ENCODE measurements around the gene NKAIN2.
"Not testable (repeated sequence)": the region's sequence is repeated elsewhere in the genome, so short reads cannot be mapped to it uniquely, and the experiment has no call there.

Gene NKAIN2

GRCh38 chr6:124694139-124694705 is 890.6 kb downstream of the NKAIN2 start:
- DNase-seq (ENCODE audit: low read depth) = no peak

GRCh38 chr6:124699038-124699437 is 895.4 kb downstream of the NKAIN2 start:
- no peak for DNase-seq (ENCODE audit: low read depth)

GRCh38 chr6:124703541-124703940 is 899.9 kb downstream of the NKAIN2 start:
- DNase-seq (ENCODE audit: low read depth) = no peak

GRCh38 chr6:124712532-124712931 is 908.9 kb downstream of the NKAIN2 start:
- DNase-seq (ENCODE audit: low read depth) = not testable (repeated sequence)

GRCh38 chr6:124714728-124715127 is 911.1 kb downstream of the NKAIN2 start:
- DNase-seq (ENCODE audit: low read depth) = no peak

DNA sequence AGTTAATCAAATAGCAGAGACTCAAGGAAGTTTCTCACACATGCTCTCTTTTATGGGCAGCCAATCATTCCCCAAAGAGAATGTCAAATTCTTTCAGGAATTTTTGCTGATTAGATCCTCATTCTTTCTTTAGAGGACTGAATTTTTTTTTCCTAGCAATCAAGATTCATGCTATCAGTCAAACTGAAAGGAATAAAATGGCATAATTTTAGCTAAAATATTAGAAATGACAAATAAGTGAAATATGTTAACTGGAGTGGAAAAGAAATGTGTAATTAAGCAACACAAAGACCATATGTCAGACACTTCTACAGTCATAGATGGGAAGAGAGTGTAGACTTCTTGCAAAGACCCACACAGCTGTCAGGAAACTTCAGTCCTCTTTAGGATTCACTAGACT is 916.2 kb downstream of the NKAIN2 start:
- DNase-seq (ENCODE audit: low read depth) = no peak

DNA sequence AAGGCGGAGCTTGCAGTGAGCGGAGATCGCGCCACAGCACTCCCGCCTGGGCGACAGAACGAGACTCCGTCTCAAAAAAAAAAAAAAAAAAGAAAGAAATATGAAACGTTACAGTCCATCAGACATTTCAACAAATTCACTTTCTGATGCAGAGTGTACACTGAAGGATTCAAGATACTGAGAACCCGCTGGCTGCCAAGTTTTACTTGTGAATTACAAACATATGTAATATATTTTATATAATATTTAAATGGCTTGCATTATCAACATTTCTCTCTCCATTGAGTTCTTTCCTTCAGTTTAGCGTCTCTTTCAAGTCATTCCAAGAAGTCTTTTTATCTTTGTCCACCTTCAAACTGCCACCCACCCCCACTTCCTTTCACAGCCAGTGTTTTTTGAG is 917.7 kb downstream of the NKAIN2 start:
- DNase-seq (ENCODE audit: low read depth) = no peak

- DNase-seq (ENCODE audit: low read depth) = no peak
These were observed 918.6 kb downstream of the NKAIN2 start for GRCh38 chr6:124722141-124722878.

DNA sequence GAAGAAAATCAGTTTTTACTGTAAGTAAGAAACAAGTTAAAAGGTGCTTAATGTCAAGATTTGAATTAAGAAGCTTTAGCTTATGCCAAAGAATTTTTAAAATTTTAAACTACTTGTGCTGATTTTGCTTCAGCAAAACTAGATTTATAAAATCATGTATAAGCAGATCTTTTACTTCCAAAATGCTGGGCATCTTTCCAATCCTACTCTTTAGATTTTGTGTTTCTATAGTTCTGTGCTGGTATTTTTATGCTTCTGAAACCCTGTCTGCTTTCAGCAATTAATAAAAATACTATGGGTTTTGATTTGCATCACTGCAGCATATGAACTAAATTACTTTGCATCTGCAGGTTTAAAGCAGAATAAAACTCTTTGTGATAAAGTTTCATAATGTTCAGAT is 920.0 kb downstream of the NKAIN2 start:
- no peak for DNase-seq (ENCODE audit: low read depth)

- DNase-seq (ENCODE audit: low read depth) = not testable (repeated sequence)
These were observed 934.1 kb downstream of the NKAIN2 start for GRCh38 chr6:124737804-124738203.

DNA sequence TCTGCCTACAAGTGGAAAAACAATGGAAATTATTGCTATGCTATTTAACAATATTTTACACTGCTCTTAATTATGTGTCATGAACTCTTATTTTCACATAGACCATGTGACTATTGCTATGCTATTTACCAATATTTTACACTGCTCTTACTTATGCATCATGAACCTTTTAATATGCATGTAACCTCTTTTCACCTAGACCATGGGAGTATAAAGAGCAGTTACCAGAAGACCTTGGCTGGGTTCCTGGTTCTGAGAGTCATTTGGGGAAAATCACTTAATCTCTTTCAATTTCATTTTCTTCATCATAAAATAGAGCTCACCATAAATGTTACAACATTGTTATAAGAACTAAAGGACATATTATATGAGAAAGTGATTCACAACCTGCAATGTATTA is 934.8 kb downstream of the NKAIN2 start:
- no peak for DNase-seq (ENCODE audit: low read depth)

GRCh38 chr6:124741341-124741740 is 937.7 kb downstream of the NKAIN2 start:
- DNase-seq (ENCODE audit: low read depth) = no peak

DNA sequence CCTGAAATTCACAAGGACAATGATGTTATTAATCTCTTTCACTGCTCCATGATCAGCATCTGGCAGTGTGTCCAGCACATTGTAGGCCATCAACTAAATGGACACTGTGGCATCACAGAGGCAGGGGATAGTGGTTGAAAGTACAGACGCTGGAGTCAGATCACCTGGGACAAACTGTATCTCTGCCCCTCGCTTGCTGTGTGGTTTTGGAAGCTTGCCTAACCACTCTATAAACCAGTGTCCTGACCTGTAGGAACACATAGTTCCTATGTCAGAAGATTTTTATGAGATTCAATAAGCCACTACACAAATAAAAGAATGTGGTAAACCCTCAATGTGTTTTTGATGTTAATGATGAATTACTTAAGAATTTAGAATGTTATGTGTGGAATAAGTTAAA is 939.3 kb downstream of the NKAIN2 start:
- no peak for DNase-seq (ENCODE audit: low read depth)

DNA sequence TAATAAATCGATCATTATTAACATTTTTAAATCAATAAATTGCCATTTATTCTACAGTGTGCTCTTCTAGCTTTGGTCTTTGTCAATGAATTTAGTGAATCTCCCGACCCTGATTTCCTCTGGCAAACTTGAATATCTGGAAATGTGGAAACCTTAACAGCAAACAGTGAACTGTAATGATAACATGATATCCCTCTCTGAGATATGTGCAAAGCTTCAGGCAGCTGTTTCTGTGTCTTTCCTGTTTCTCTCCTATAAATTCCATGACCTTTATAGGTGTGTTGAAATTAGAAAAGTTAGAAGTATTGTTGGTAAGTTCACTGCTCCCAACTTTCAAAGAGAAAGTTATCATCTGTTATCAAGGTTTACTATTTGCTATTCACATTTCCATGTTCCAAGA is 939.8 kb downstream of the NKAIN2 start:
- DNase-seq (ENCODE audit: low read depth) = no peak

DNA sequence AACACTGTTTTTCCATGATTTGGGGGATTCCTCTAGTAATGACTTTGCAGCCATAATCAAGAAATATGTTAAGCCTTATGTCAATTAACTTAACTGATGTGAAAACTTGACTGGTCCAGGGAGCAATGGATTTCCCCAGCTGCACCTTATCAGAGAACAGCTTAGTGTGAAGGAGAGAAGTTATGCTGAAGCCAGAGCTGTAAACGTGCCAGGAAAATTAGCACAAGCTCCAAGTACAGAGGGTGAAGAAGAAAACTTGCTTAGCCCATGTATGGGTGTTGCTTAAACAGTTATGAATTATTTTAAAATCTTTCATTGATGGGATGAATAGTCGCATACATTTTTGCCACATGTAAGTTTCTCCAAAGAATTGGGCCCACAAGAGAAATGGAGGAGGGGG is 943.7 kb downstream of the NKAIN2 start:
- DNase-seq (ENCODE audit: low read depth) = no peak

- DNase-seq (ENCODE audit: low read depth) = no peak
These were observed 945.1 kb downstream of the NKAIN2 start for GRCh38 chr6:124748778-124749177.

GRCh38 chr6:124753001-124753400 is 949.3 kb downstream of the NKAIN2 start:
- no peak for DNase-seq (ENCODE audit: low read depth)

- no peak for DNase-seq (ENCODE audit: low read depth)
These were observed 950.0 kb downstream of the NKAIN2 start for GRCh38 chr6:124753562-124754105.

GRCh38 chr6:124755321-124755720 is 951.7 kb downstream of the NKAIN2 start:
- DNase-seq (ENCODE audit: low read depth) = no peak

DNA sequence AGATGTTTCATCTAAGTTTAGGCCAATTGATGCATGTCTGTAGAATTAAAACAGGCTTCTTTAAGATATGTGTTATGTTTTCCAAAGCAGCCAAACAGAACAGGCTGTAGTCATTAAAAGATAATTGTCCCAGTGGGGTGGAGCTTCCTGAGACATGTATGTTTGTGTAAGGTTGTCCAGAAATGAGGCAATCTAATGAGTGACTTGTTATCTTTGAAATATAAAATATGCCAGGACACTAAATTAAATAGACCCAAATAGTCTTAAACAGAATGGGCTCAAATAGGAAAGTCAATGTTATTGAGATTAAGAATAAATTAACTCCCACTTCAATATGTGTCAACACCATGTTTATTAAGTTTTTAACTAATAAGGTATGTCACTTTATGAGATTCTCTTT is 953.9 kb downstream of the NKAIN2 start:
- no peak for DNase-seq (ENCODE audit: low read depth)

DNA sequence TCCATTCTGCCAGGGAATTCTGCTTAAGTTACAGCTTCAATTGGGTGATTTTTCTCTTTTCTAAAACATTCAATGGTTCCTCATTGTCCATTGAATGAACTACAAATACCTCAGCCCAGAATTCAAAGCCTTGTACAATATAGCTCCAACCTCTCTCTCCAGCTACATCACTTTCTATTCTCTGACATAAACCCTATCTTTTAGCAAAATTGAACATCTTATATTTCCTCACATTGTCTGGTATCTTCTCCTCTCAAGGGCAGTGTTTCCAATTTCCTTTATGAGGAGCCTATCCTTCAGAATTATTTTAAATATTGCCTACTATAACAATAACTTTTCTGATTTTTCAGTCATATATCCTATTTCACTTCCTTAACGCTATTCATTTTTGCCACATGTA is 955.0 kb downstream of the NKAIN2 start:
- DNase-seq (ENCODE audit: low read depth) = no peak

DNA sequence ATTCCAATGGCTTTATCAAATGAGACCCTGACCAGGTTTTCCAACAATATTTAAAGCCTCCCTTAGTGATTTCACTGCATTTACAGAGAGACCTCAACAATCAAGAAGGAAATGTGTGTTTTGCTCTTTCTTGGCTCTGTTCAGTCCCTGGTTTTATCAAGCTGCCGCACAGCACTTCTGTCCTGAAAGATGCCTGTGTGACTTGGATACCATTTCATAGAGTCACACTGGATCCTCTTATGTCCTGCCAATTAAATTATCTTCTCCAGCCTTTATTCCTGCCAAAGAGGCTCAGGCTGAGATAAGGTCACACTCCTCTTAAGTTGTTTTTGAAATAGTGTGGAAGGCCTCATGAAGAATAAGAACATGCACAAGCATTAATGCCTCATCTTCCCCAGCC is 961.6 kb downstream of the NKAIN2 start:
- no peak for DNase-seq (ENCODE audit: low read depth)

- no peak for DNase-seq (ENCODE audit: low read depth)
These were observed 964.6 kb downstream of the NKAIN2 start for GRCh38 chr6:124768224-124768623.

Data from CMK (cell line).